Measurements from ENCODE around the gene SLC4A3.
A peak's percentile ranks its signal among the peaks of the same experiment; 100 is the strongest.

Gene SLC4A3

GRCh38 chr2:219627103-219628100 is at the start of gene SLC4A3:
Gene SLC4A3, plus strand, starts transcription at chr2:219627630. Its CDS starts 363 bp downstream, at chr2:219627993.
- DNase-seq = no peak

DNA sequence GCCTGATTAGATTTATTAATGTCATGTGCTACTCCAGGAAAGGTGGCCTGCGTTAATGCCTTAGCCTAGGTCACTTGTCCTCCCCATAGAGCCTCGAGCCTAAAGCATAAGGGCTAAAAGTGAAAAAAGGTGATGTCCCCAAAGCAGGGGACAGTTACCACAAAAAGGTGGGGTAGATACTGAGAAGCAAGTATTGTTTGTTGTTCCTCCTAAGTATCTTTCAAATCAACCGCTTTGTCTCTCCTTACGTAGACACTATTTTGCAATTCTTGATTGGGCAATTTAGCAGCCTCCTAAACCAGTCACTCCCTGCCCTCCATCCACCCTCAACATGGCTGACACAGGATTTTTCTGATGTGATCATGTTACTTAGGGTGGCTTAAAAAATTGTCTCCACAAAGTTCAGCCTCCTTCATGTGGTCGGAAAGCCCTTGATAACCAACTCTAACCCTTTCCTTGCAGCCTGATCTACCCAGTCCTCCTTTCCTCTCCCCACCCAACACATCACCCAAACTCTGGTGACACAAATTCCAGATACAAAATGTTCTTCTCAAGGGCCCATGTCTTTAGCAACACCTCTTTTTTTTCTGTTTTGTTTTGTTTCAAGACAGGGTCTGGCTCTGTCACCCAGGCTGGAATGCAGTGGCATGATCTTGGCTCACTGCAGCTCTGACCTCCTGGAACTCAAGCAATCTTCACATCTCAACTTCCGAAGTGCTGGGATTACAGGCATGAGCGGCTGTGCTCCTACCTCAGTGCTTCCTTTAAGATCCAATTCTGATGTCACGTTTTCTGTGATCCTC is 48.4 kb upstream of the SLC4A3 start:
- no peak for DNase-seq

GRCh38 chr2:219581346-219581745 is 46.1 kb upstream of the SLC4A3 start:
- DNase-seq = no peak

- DNase-seq = no peak
Observed at GRCh38 chr2:219591091-219591490, 36.3 kb upstream of the SLC4A3 start.

- DNase-seq = no peak
Observed at GRCh38 chr2:219592736-219593135, 34.7 kb upstream of the SLC4A3 start.

GRCh38 chr2:219593154-219593553 is 34.3 kb upstream of the SLC4A3 start:
- no peak for DNase-seq

DNA sequence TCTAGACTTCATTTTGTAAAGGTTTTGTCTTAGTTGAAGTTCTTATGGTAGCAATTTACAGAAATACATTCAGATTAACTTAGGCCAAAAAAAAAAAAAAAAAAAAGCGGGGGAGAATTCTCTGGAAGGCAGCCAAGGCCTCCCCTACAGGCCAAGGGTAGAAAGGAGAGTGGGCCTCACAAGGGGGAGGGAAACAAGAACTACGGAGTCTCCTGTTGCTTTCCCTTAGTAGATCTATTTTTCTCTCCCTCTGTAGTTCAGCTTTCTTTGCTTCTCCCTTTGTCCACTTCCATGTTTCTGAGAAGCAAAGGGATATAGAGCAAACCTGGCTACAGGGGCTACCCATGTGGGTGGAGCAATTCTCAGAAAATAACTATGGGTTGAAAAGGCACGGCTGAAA is 32.2 kb upstream of the SLC4A3 start:
- no peak for DNase-seq

DNA sequence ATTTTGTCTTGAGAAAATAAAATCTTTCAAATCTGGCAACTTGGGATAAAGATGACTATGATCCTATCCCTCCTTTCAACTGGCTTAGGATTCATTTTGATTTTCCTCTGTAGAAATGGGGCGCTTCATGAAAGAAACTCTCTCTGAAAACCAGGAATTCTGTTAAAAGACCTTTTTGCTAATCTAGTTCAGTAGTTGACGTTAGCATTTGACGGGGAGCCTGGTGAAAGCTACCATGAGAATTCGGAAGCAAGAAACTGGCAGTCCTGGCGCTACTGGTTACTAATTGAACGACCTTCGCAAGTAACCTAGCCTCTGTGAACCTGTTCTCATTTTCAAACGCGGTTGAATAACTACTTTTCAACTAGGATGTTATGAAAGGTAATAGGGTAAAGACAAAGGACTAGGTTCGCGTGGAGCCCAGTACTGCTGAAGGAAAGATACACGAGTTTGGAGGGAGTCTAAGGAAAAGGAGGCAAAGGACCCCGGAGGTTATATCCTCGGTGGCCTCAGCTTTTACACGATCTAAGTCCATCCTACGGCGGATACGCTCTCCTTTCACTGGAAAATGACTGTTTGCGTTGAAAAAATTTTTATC is 30.4 kb upstream of the SLC4A3 start:
- DNase-seq = no peak

- DNase-seq = peak; percentile 87
Observed at GRCh38 chr2:219597552-219598307, 29.7 kb upstream of the SLC4A3 start, which contains the start of gene STK11IP. Gene STK11IP, plus strand, starts transcription at chr2:219597857. Its CDS starts 263 bp downstream, at chr2:219598120.

GRCh38 chr2:219598308-219599078 is 28.9 kb upstream of the SLC4A3 start:
- DNase-seq = no peak

DNA sequence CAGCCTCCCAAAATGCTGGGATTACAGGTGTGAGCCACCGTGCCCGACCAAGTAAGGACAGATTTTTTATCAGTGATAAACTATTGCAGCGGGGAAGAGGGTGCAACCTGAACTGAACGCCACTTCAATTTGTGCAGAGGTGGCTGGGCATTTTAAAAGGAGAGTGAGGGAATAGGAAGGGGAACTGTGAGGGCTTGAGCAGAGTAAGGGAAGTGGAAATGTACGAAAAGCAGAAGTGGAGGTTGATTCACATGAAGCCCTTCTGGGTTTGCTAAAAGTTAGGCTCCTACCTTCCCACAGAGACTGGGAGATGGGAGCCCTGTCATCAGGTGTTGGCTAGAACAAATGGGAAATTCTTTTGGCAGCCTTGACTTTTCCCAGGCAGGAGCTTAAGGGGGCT is 23.7 kb upstream of the SLC4A3 start:
- no peak for DNase-seq

GRCh38 chr2:219605607-219605954 is 21.8 kb upstream of the SLC4A3 start:
- no peak for DNase-seq

DNA sequence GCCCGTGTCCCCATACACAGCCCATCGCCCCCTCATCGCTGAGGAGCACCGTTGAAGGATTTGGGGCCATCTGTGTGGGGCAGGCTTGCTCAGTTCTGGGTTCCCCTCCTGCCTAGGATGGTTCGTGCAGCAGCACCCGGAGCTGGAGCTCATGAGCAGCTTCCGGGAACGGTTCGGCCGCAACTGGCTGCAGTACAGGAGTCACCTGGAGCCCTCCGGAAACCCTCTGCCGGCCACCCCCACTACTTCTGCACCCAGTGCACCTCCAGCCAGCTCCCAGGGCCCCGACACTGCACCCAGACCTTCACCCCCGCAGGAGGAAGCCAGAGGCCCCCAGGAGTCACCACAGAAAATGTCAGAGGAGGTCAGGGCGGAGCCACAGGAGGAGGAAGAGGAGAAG is 19.5 kb upstream of the SLC4A3 start:
- DNase-seq = no peak

DNA sequence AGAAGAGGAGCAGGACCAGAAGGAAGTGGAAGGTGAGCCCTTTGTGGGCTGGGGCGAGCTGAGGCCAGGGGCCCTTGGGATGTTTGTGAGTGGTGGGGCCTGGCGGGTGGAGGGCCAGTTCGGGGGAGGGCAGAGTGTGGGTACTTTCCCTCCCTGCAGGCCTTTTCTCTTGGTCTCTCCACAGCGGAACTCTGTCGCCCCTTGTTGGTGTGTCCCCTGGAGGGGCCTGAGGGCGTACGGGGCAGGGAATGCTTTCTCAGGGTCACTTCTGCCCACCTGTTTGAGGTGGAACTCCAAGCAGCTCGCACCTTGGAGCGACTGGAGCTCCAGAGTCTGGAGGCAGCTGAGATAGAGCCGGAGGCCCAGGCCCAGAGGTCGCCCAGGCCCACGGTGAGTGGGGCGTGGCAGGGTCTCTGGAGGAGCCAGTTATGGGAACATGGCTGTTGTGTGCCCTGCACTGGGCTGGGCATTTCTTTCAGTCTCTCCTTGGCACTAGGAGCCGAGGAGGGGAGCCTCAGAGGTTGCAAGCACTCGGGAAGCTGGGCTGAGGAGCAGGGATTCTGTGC is 18.9 kb upstream of the SLC4A3 start:
- DNase-seq = no peak

- no peak for DNase-seq
Observed at GRCh38 chr2:219609149-219609750, 18.2 kb upstream of the SLC4A3 start.

- DNase-seq = no peak
Observed at GRCh38 chr2:219611306-219611705, 16.1 kb upstream of the SLC4A3 start.

GRCh38 chr2:219611866-219612576 is 15.4 kb upstream of the SLC4A3 start:
- DNase-seq = no peak

- peak; percentile 5 for DNase-seq
Observed at GRCh38 chr2:219612577-219613286, 14.7 kb upstream of the SLC4A3 start.

DNA sequence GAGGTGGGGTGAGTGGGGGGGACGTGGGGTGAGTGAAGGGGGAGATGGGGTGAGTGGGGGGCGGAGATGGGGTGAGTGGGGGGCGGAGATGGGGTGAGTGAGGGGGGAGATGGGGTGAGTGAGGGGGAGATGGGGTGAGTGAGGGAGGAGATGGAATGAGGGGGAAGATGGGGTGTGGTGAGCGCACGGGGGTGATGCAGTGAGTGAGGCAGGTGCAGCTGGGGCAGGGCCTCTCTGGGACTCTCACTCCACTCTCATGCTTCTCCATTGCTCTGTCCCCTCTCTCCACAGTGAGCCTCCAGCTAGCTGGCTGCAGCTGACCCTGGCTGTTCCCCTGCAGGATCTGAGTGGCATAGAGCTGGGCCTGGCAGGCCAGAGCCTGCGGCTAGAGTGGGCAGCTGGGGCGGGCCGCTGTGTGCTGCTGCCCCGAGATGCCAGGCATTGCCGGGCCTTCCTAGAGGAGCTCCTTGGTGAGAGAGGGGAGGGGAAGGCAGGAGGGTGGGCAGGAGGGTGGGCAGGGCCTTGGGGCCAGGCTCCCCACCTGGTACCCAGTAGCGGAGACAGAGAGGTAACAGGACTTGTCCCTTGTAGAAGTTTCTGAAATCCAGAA is 13.9 kb upstream of the SLC4A3 start:
- no peak for DNase-seq

Data from CD4-positive, alpha-beta T cell treated with Interleukin-4 for 4 hours (primary cell).